ENCODE results near the gene ERP44. TPM values are rescaled to one million over a fixed set of nuclear protein-coding genes. Genes with fewer than 3 reads are reported as not detected.

ERP44 gene
- total RNA-seq, 2 donors from 2014 or later = 11.2 to 11.5 TPM

DNA sequence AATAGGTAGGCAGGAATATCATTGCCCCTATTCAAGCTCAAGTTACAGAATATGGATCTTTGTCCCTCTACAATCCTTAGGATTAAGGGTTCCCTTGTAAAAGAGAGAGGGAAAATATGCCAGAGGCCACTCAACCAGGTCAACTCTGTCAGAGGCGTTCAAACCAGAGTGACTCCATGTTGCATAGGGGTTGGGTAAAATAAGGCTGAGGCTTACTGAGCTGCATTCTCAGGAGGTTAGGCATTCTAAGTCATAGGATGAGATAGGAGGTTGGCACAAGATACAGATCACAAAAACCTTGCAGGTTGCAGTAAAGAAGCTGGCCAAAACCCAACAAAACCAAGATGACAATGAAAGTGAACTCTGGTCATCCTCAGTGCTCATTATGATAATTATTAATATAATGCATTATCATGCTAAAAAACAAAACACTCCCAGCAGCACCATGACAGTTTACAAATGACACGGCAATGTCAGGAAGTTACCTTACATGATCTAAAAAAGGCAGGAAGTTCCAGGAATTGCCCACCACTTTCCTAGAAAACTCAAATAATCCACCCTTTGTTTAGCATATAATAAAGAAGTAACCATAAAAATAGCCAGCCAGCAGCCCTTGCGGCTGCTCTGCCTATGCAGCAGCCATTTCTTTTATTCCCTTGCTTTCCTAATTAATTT is 64.8 kb downstream of the ERP44 start:
- no peaks in the 10 kb centered on the region for H3K9me3 ChIP-seq
- no peaks in the 10 kb centered on the region for H3K27me3 ChIP-seq
- DNase-seq (no peak), ATAC-seq (no peak)
- TF ChIP-seq, protein P1, sequence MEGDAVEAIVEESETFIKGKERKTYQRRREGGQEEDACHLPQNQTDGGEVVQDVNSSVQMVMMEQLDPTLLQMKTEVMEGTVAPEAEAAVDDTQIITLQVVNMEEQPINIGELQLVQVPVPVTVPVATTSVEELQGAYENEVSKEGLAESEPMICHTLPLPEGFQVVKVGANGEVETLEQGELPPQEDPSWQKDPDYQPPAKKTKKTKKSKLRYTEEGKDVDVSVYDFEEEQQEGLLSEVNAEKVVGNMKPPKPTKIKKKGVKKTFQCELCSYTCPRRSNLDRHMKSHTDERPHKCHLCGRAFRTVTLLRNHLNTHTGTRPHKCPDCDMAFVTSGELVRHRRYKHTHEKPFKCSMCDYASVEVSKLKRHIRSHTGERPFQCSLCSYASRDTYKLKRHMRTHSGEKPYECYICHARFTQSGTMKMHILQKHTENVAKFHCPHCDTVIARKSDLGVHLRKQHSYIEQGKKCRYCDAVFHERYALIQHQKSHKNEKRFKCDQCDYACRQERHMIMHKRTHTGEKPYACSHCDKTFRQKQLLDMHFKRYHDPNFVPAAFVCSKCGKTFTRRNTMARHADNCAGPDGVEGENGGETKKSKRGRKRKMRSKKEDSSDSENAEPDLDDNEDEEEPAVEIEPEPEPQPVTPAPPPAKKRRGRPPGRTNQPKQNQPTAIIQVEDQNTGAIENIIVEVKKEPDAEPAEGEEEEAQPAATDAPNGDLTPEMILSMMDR (IDR thresholded peaks at IDR 0.05) = no peak
- TF ChIP-seq POLR2A (IDR thresholded peaks at IDR 0.05) = no peak
- no peak overlapping the region for H3K4me3 ChIP-seq
- H3K27ac ChIP-seq = no peak overlapping the region
- intact Hi-C loops (cut with DNase I) = no loop called here
- no peaks in the 10 kb centered on the region for H3K36me3 ChIP-seq (replicated peaks in 1 of 2; ENCODE audit: insufficient read depth in 1 of 2, low read depth in 2 of 2)
- no peaks in the 10 kb centered on the region for H3K4me1 ChIP-seq
- 86 to 93% methylated on average over 3 of the region's 3 CpGs for WGBS, 2 donors

DNA sequence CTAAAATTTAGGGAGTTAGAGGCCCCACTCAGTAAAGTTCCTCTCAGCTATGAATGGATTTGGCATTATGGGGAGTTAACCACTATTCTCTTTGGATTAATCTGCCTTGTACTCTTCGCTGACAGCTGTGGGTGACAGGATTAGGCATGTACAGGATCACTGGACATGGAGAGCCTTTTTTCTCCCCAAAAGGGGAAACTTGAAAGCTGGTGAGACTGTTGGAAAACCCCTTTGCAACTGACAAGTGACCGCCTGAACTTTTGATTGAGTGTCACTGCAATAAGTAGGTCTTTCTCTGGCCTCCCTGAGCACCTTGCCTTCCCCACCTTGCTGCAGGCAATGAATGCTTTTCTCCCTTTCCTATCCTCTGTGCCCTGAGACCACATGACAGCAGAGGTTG is 68.3 kb downstream of the ERP44 start:
- ATAC-seq = no peak
- H3K4me1 ChIP-seq = no peaks in the 10 kb centered on the region
- H3K4me3 ChIP-seq = no peak overlapping the region
- no peaks in the 10 kb centered on the region for H3K27me3 ChIP-seq
- TF ChIP-seq, protein P1 (IDR thresholded peaks at IDR 0.05) = no peak
- no peak for TF ChIP-seq POLR2A (IDR thresholded peaks at IDR 0.05)
- DNase-seq = no peak
- 92 to 97% methylated on average over 2 of the region's 2 CpGs for WGBS, 2 donors
- no peak overlapping the region for H3K27ac ChIP-seq
- intact Hi-C loops (cut with DNase I) = no loop called here
- no peaks in the 10 kb centered on the region for H3K9me3 ChIP-seq
- H3K36me3 ChIP-seq (replicated peaks in 1 of 2; ENCODE audit: insufficient read depth in 1 of 2, low read depth in 2 of 2) = no peaks in the 10 kb centered on the region

DNA sequence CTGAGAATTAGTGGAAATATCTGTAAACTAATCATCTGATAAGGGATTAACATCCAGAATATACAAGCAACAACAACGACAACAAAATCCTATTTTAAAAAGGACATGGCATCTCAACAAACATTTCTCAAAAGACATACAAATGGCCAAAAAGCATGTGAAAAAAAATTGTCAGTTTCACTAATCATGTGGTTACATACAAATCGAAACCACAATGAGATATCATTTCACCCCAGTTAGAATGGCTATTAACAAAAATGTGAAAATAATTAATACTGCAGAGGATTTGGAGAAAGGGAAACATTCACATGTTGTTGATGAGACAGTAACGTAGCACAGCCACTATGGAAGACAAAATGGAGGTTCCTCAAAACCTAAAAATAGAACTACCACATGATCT is 69.5 kb downstream of the ERP44 start:
- no peak overlapping the region for H3K27ac ChIP-seq
- H3K9me3 ChIP-seq = no peaks in the 10 kb centered on the region
- H3K27me3 ChIP-seq = no peaks in the 10 kb centered on the region
- ATAC-seq (no peak), DNase-seq (no peak)
- no peak for TF ChIP-seq POLR2A (IDR thresholded peaks at IDR 0.05)
- H3K4me1 ChIP-seq = no peaks in the 10 kb centered on the region
- H3K4me3 ChIP-seq = no peak overlapping the region
- WGBS, 2 donors = 60 to 63% methylated on average over 3 of the region's 3 CpGs
- intact Hi-C loops (cut with DNase I) = no loop called here
- H3K36me3 ChIP-seq (replicated peaks in 1 of 2; ENCODE audit: insufficient read depth in 1 of 2, low read depth in 2 of 2) = no peaks in the 10 kb centered on the region

DNA sequence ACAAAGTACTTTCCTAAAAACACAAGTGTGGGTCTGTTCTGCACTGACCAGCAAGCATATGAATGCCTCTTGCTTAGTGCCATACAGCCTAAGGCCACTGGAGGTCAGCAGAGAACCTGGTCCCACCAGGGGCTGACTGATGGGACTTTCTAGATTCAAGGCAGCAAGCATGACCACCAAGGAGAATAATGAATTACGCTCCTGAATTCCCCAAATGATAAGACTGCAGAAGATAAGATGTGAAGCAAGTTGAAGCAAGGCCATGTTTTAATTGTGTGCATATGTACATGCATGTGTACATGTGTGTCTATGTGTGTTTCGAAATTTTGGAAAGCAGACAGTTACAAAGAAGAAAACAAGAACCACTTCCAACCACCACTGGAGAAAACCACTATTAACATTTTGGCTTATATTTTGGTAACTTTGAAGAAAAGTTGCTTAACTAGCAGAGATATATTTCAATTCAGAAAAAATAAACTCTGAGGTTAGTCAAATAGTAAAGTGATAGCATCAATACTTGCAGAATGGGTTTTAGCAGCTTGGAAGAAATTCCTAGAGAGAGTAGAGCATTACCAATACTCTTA is 70.5 kb downstream of the ERP44 start:
- H3K27ac ChIP-seq = no peak overlapping the region
- ATAC-seq (peak; percentile 87), DNase-seq (peak; percentile 72 to 82 (median 78))
- H3K9me3 ChIP-seq = no peaks in the 10 kb centered on the region
- no peaks in the 10 kb centered on the region for H3K27me3 ChIP-seq
- H3K36me3 ChIP-seq (replicated peaks in 1 of 2; ENCODE audit: insufficient read depth in 1 of 2, low read depth in 2 of 2) = no peaks in the 10 kb centered on the region
- intact Hi-C loops (cut with DNase I) = no loop called here
- no peaks in the 10 kb centered on the region for H3K4me1 ChIP-seq
- H3K4me3 ChIP-seq = no peak overlapping the region
- 51 to 60% methylated on average over 2 of the region's 2 CpGs for WGBS, 2 donors
- TF ChIP-seq, protein P1 (IDR thresholded peaks at IDR 0.05) = peak; percentile 75 to 92 (median 83)
- no peak for TF ChIP-seq POLR2A (IDR thresholded peaks at IDR 0.05)

DNA sequence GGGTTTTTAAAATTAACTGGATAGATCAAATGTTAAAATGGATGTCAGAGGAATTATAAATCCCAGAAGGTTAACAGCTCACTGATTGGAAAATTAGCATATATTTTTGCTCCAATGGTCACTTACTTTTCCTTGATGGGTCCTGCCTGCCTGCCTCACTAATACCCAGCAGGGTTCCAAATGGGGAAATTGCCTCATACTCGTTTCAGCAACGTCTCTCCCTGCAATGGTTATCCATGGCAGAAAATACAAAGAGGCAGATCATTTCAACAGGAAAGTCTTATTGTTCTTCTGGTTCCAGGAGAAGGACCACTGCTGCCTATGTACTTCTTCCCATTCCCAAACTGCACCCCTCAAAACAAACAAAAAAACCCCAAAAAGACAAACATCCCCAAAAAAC is 71.3 kb downstream of the ERP44 start:
- H3K4me1 ChIP-seq = no peaks in the 10 kb centered on the region
- no peaks in the 10 kb centered on the region for H3K27me3 ChIP-seq
- no peaks in the 10 kb centered on the region for H3K9me3 ChIP-seq
- 64 to 78% methylated on average over 2 of the region's 2 CpGs for WGBS, 2 donors
- ATAC-seq = no peak
- DNase-seq = no peak
- no peak overlapping the region for H3K27ac ChIP-seq
- H3K4me3 ChIP-seq = no peak overlapping the region
- intact Hi-C loops (cut with DNase I) = no loop called here
- no peaks in the 10 kb centered on the region for H3K36me3 ChIP-seq (replicated peaks in 1 of 2; ENCODE audit: insufficient read depth in 1 of 2, low read depth in 2 of 2)
- TF ChIP-seq POLR2A (IDR thresholded peaks at IDR 0.05) = no peak
- TF ChIP-seq, protein P1 (IDR thresholded peaks at IDR 0.05) = no peak
